Measurements from ENCODE around the gene LRFN3.

GRCh38 chr19:35992907-35993765 is 57.0 kb downstream of the LRFN3 start:
- TF ChIP-seq CTCF (IDR thresholded peaks at IDR 0.05) (no peak), POLR2A (IDR thresholded peaks at IDR 0.05) (no peak), POLR2AphosphoS5 (IDR thresholded peaks at IDR 0.05) (no peak)

Measured in transverse colon (tissue), 4 donors.